Neutrophil (primary cell): ENCODE measurements around the gene IRGQ.
A peak's percentile ranks its signal among the peaks of the same experiment; 100 is the strongest.

Source experiments
- H3K27ac ChIP-seq: fragments of 200-600 bp; sonication (generic); 2 replicates; pipeline ENCODE4 v1.5.1; 2016; ENCODE audit warnings: mild to moderate bottlenecking, moderate library complexity
- H3K27me3 ChIP-seq: fragments of 200-600 bp; sonication (generic); 2 replicates; pipeline ENCODE4 v1.6.0; 2016; ENCODE audit warnings: mild to moderate bottlenecking
- H3K36me3 ChIP-seq: fragments of 200-600 bp; sonication (generic); 2 replicates; pipeline ENCODE4 v1.5.1; 2017
- H3K4me1 ChIP-seq, 2 experiments: fragments of 200-600 bp in 1 of 2; sonication (generic) in 1 of 2; 1 replicate in 1 of 2; 2 replicates in 1 of 2; pipeline versions ENCODE4 v1.5.1 to v1.6.1; 2013 to 2016; ENCODE audit warnings: low read depth in 1 of 2, low read length in 1 of 2, mild to moderate bottlenecking in 1 of 2, moderate library complexity in 1 of 2; ENCODE audit not compliant: control insufficient read depth in 1 of 2, insufficient read depth in 1 of 2
- H3K4me3 ChIP-seq, 2 experiments: fragments of 200-600 bp in 1 of 2; sonication (generic) in 1 of 2; 1 replicate in 1 of 2; 2 replicates in 1 of 2; pipeline ENCODE4 v1.5.1; 2013 to 2016; ENCODE audit warnings: low read depth in 1 of 2, low read length in 1 of 2, mild to moderate bottlenecking in 1 of 2, moderate library complexity in 1 of 2
- H3K9me3 ChIP-seq: fragments of 200-600 bp; sonication (generic); 2 replicates; pipeline ENCODE4 v1.5.1; 2016
- TF ChIP-seq, protein P1 (sequence below): fragments of 200-600 bp; sonication (generic); IDR thresholded peaks from 2 replicates; pipeline ENCODE4 v1.5.1; 2016; ENCODE audit warnings: antibody characterized with exemption

IRGQ gene

DNA sequence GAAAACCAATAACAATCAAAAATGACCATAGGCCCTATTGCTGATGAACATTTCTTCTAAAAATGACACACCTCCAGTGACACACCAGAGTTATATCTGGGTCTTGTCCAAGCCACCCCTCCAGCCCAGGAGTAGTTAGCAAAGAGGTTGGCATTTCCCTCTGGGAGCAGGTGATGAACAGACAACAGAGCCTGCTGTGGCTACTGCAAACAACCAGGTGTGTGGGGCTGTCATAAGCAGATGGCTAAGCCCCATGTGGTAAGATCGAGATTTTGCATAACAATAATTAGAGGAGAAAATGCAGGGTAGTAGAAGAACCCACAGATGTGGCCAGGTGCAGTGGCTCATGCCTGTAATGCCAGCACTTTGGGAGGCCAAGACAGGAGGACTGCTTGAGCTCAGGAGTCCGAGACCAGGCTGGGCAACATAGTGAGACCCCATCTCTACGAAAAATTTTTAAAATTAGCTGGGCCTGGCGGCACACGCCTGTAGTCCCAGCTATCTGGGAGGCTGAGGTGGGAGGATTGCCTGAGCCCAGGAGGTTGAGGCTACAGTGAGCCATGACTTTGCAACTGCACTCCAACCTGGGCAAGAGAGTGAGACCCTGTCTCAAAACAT, 25.7 kb downstream of the IRGQ start:
- peaks cover 3% of the 10 kb centered on the region for H3K36me3 ChIP-seq
- no peaks in the 10 kb centered on the region for H3K9me3 ChIP-seq
- peaks cover 7 to 13% of the 10 kb centered on the region in 2 experiments for H3K4me1 ChIP-seq
- no peaks in the 10 kb centered on the region for H3K27me3 ChIP-seq
- no peak overlapping the region for H3K27ac ChIP-seq
- no peak overlapping the region for H3K4me3 ChIP-seq
- TF ChIP-seq, protein P1, sequence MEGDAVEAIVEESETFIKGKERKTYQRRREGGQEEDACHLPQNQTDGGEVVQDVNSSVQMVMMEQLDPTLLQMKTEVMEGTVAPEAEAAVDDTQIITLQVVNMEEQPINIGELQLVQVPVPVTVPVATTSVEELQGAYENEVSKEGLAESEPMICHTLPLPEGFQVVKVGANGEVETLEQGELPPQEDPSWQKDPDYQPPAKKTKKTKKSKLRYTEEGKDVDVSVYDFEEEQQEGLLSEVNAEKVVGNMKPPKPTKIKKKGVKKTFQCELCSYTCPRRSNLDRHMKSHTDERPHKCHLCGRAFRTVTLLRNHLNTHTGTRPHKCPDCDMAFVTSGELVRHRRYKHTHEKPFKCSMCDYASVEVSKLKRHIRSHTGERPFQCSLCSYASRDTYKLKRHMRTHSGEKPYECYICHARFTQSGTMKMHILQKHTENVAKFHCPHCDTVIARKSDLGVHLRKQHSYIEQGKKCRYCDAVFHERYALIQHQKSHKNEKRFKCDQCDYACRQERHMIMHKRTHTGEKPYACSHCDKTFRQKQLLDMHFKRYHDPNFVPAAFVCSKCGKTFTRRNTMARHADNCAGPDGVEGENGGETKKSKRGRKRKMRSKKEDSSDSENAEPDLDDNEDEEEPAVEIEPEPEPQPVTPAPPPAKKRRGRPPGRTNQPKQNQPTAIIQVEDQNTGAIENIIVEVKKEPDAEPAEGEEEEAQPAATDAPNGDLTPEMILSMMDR = no peak

DNA sequence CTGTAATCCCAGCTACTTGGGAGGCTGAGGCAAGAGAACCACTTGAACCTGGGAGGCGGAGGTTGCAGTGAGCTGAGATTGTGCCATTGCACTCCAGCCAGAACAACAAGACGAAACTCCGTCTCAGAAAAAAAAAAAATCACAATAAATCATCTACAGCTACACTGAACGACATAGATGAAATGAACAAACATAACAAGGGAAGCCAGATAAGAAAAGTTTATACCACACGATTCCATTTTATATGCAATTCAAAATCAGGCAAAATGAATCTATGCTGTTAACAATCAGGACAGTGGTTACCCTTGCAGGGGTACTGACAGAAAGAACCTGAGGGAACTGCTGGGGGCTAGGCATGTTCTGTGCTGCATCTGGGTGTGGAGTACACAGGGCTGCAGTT, 26.3 kb downstream of the IRGQ start:
- peaks cover 4 to 8% of the 10 kb centered on the region in 2 experiments for H3K4me1 ChIP-seq
- no peaks in the 10 kb centered on the region for H3K9me3 ChIP-seq
- H3K4me3 ChIP-seq = no peak overlapping the region
- H3K36me3 ChIP-seq = peaks cover 3% of the 10 kb centered on the region
- no peak overlapping the region for H3K27ac ChIP-seq
- H3K27me3 ChIP-seq = no peaks in the 10 kb centered on the region
- TF ChIP-seq, protein P1 = no peak

DNA sequence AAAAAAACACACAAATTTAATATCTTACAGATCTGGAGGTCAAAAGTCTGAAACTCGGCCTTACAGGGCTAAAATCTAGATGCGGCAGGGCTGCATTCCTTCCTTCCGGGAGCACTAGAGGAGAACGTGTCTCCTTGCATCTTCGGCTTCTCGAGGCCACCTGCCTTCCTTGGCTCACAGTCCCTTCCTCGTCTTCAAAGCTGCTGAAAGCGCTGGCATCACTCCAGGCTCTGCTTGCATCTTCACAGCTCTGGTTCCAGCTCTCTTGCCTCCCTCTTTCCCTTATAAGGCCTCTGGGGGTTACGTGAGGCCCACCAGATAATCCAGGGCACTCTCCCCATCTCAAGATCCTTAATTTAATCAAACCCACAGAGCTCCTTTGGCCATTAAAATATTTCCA, 31.1 kb downstream of the IRGQ start:
- Histone ChIP-seq H3K27me3 (no peaks in the 10 kb centered on the region), H3K4me1 (peaks cover 20 to 27% of the 10 kb centered on the region in 2 experiments), H3K4me3 (no peak overlapping the region), H3K36me3 (peaks cover 9% of the 10 kb centered on the region), H3K27ac (no peak overlapping the region), H3K9me3 (no peaks in the 10 kb centered on the region)
- TF ChIP-seq, protein P1 = no peak

DNA sequence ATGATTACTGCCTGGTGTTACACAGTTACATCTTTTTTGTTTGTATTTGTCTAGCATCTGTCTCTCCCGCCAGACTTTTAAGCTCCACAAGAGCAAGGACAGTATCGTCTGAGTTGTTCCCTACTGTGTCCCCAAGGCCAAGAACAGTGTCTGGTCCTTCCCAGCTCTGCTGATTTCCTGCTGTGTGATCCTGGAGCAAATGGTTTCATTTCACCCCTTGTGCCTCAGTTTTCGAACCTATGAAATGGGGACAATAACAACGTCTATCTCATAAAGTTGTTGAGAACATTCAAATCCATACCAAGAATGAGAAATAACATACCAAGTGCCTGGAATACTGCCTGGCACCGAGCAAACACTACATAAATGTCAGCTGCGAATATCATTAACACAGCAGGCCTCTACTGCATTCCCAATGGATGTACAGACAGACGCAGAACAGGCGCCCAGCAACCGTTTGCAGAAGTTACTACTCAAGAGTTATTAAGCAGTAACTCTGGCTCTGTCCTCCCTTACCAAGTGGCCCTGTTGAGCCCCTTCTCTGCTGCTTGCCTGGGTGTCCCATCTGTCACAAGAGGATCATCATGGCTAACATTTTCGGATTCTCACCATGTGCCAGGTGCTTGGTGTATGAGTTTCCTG, 32.0 kb downstream of the IRGQ start:
- no peaks in the 10 kb centered on the region for H3K9me3 ChIP-seq
- TF ChIP-seq, protein P1 = no peak
- no peak overlapping the region for H3K4me3 ChIP-seq
- H3K27ac ChIP-seq = peak overlapping the region; percentile 94
- H3K4me1 ChIP-seq = peaks cover 20 to 27% of the 10 kb centered on the region in 2 experiments
- H3K36me3 ChIP-seq = peaks cover 9% of the 10 kb centered on the region
- no peaks in the 10 kb centered on the region for H3K27me3 ChIP-seq

DNA sequence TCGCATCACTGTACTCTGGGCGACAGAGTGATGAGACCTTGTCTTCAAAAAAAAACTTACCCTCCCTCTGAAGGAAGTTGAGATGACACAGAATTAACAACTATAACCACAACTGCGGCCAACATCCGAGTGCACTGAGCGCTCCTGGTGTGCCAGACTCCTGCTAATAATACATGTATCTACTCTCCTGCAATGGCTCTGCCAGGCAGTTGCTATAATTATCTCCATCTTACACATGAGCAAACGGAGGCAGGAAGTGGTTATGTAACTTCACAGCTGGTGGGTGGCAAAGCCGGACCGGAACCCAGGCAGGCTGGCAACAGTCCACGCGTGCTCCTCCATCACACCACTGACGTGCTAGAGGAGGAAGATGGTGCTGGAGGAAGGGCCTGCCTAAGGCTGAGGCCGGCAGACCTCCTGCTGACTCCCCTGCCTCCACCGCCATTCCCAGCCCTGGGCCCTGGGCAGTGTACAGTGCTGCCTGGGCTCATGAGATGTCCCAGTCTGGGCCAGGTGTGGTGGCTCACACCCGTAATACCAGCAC, 33.2 kb downstream of the IRGQ start:
- Histone ChIP-seq H3K9me3 (no peaks in the 10 kb centered on the region), H3K4me1 (peaks cover 20 to 27% of the 10 kb centered on the region in 2 experiments), H3K27ac (peak overlapping the region; percentile 94), H3K27me3 (no peaks in the 10 kb centered on the region), H3K36me3 (peaks cover 17% of the 10 kb centered on the region), H3K4me3 (peak overlapping the region; percentile 21 to 44)
- TF ChIP-seq, protein P1 = no peak
